HUES64 (cell line): ENCODE results near the gene KCNQ1.

Experiments
- H3K27ac ChIP-seq: 2 replicates; pipeline ENCODE4 v1.7.0; 2013; ENCODE audit warnings: low read depth, low read length, inconsistent platforms
- H3K27me3 ChIP-seq: 2 replicates; pipeline ENCODE4 v1.6.1; 2013; ENCODE audit warnings: mild to moderate bottlenecking, low read length; ENCODE audit not compliant: insufficient read depth
- H3K36me3 ChIP-seq: 2 replicates; pipeline ENCODE4 v1.6.1; 2013; ENCODE audit warnings: mild to moderate bottlenecking, low read length; ENCODE audit not compliant: insufficient read depth
- H3K4me1 ChIP-seq: 2 replicates; pipeline ENCODE4 v1.6.1; 2013; ENCODE audit warnings: mild to moderate bottlenecking, low read length, moderate library complexity; ENCODE audit not compliant: insufficient read depth
- H3K4me3 ChIP-seq: 2 replicates; pipeline ENCODE4 v1.5.1; 2013; ENCODE audit warnings: mild to moderate bottlenecking, low read length, moderate library complexity
- H3K9ac ChIP-seq: 2 replicates; pipeline ENCODE4 v1.6.1; 2013; ENCODE audit warnings: mild to moderate bottlenecking, low read depth, low read length
- H3K9me3 ChIP-seq: 2 replicates; pipeline ENCODE4 v1.6.1; 2013; ENCODE audit warnings: low read depth, low read length; ENCODE audit not compliant: insufficient read depth
- WGBS: fragments of 150-250, 120-280 bp; methylation state at CpG from one replicate; pipeline ENCODE4 v1.1.7; 2013; ENCODE audit warnings: missing lambda C conversion rate; 5-methylcytosine and 5-hydroxymethylcytosine counted together

KCNQ1 gene

DNA sequence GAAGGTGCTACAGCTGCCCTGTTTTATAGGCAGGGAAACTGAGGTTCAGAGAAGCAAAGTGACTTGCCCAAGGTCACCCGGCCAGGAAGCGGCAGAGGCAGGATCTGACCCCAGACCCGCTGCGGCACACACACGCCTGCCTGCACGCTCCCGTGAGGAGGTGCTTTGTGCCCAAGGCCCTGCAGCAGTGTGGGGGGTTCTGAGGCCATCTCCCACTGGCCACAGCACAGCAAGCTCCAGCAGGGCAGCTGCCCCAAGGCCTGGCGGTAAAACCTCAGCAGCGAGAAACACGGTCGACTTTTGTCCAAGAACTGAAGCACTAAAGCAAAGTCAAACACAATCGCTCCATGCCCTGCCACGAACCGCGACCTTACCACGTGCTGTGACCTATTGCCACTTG, 398.1 kb downstream of the KCNQ1 start:
- Histone ChIP-seq H3K27me3 (no peaks in the 10 kb centered on the region; the same call in 1 of the 2 replicates), H3K36me3 (no peaks in the 10 kb centered on the region), H3K9ac (no peak overlapping the region), H3K4me1 (peaks cover 10% of the 10 kb centered on the region; the same call in 1 of the 2 replicates), H3K4me3 (no peak overlapping the region), H3K9me3 (no peaks in the 10 kb centered on the region), H3K27ac (no peak overlapping the region)
- 96% methylated on average over 16 of the region's 16 CpGs for WGBS

DNA sequence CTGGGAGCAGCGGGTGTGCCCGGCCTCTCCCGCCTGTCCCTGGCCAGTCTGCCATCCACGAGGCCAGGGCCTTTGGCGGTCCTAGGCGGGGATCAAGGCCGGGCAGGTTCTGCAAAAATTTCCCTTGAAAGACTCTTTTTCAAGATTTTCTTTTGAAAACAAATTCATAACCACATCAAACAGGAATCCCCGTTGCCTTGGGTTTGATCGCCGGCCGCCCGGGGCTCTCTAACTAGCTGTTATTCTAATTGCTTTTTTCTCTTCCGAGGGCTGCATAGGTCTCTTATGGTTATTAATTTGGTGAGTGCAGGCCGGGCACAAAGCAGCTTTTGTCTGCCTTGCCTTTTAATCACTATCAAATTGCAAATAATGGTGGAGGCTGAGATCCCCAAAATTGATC, 398.7 kb downstream of the KCNQ1 start:
- Histone ChIP-seq H3K4me3 (no peak overlapping the region), H3K36me3 (no peaks in the 10 kb centered on the region), H3K27ac (no peak overlapping the region), H3K27me3 (no peaks in the 10 kb centered on the region; the same call in 1 of the 2 replicates), H3K9ac (no peak overlapping the region), H3K4me1 (peaks cover 10% of the 10 kb centered on the region; the same call in 1 of the 2 replicates), H3K9me3 (no peaks in the 10 kb centered on the region)
- WGBS: 79% methylated on average over 14 of the region's 14 CpGs

DNA sequence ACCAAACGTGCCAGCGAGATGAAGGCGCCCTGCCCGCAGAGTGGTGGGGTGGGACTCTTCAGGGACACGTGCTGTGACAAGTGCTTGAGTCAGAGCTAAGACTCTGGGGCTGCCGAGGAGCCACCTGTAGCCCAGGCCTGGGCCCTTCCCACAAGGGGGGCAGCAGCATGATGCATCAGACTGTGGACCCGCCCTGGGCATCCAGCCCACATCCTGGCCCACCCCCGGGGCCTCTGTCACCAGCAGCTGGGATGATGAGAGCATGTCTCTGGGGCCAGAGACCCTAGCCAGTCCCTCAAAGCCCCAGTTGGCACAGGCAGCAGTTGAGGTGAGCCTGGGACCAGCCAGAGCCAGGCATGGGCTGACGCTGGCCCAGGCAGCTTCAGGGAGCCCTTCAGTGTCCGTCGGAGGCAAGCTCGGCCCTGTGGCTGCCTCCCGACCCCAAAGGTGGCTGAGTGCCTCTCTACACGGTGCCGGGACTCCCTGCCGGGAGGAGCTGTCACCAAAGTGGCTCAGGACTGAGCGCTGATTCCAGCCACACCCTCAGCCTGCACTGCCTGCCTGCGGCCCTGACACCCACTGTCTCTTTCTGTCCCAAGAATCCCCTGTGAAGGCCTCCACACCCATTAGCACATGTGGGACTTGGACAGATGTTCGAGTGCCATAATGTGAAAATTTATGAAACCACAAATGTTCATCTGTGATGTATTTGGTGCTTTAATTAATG, 399.5 kb downstream of the KCNQ1 start:
- Histone ChIP-seq H3K27ac (no peak overlapping the region), H3K27me3 (no peaks in the 10 kb centered on the region; the same call in 1 of the 2 replicates), H3K4me3 (no peak overlapping the region), H3K4me1 (peaks cover 10% of the 10 kb centered on the region; the same call in 1 of the 2 replicates), H3K9me3 (no peaks in the 10 kb centered on the region), H3K36me3 (no peaks in the 10 kb centered on the region), H3K9ac (no peak overlapping the region)
- WGBS: 80% methylated on average over 19 of the region's 19 CpGs

DNA sequence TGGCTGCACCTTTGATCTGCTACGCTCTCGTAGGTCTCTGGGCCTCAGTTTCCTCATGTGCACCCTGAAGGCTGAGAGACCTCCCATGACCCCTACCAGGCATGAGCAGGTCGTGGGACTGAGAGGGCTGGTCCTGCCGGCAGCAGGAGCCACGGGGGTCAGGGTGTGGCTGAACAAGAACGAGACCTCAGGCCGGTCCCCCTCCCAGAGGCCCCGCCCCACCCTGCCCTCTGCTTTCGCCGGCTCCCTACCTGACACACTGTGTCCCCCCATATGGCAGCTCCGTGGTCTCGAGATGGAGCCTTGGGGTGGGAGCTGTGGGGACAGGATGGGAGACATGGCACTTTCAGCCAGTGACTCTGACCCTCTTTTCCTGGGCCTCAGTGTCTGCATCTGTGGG, 400.2 kb downstream of the KCNQ1 start:
- Histone ChIP-seq H3K36me3 (no peaks in the 10 kb centered on the region), H3K27ac (no peak overlapping the region), H3K9ac (no peak overlapping the region), H3K9me3 (no peaks in the 10 kb centered on the region), H3K4me3 (no peak overlapping the region), H3K4me1 (peaks cover 5% of the 10 kb centered on the region; the same call in 1 of the 2 replicates), H3K27me3 (no peaks in the 10 kb centered on the region; the same call in 1 of the 2 replicates)
- WGBS: 89% methylated on average over 12 of the region's 12 CpGs

DNA sequence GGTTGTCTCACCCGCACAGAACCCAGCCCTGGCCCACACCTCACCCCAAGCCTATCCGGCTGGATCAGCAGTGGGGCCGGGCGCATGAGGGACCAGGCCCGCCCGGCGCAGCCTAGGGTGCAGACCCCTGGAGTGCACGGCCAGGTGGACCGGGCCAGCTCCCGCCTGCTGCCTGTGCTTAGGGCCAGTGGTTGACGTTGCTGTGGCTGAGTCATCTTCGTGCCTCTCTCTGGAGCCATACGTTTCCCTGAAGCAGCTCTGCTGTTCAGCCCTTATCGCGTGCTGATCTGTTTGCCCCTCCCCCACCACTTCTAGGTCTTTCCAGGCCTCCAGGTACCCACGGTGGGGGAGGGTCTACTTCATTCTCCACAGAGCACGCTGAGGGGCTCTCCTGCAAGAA, 401.2 kb downstream of the KCNQ1 start:
- H3K9ac ChIP-seq: no peak overlapping the region
- H3K27me3 ChIP-seq: no peaks in the 10 kb centered on the region; the same call in 1 of the 2 replicates
- no peaks in the 10 kb centered on the region for H3K9me3 ChIP-seq
- H3K4me1 ChIP-seq: peaks cover 5% of the 10 kb centered on the region; the same call in 1 of the 2 replicates
- no peak overlapping the region for H3K4me3 ChIP-seq
- no peak overlapping the region for H3K27ac ChIP-seq
- H3K36me3 ChIP-seq: no peaks in the 10 kb centered on the region
- 77% methylated on average over 17 of the region's 17 CpGs for WGBS

DNA sequence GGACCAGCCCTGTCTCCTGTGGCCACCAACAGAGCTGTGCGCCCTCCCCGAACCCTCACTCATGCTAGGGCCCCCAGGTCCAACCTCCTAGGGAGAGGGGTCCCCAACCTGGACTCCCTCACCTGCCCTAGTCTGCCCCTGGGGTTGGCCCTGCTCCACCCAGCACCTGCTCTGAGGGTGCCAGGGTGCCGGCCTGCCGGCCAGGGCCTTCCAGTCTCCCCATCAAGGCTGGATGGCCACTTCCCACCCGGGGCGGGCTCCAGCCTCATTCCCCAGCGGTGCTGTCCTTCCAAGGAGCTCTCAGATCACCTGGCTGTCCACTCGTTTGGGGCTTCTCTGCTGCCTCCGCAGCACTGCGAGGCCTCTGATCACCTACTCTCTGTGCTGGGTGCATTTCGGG, 401.7 kb downstream of the KCNQ1 start:
- Histone ChIP-seq H3K4me1 (peaks cover 5% of the 10 kb centered on the region; the same call in 1 of the 2 replicates), H3K4me3 (no peak overlapping the region), H3K9me3 (no peaks in the 10 kb centered on the region), H3K9ac (no peak overlapping the region), H3K27ac (no peak overlapping the region), H3K27me3 (no peaks in the 10 kb centered on the region; the same call in 1 of the 2 replicates), H3K36me3 (no peaks in the 10 kb centered on the region)
- 87% methylated on average over 11 of the region's 11 CpGs for WGBS

DNA sequence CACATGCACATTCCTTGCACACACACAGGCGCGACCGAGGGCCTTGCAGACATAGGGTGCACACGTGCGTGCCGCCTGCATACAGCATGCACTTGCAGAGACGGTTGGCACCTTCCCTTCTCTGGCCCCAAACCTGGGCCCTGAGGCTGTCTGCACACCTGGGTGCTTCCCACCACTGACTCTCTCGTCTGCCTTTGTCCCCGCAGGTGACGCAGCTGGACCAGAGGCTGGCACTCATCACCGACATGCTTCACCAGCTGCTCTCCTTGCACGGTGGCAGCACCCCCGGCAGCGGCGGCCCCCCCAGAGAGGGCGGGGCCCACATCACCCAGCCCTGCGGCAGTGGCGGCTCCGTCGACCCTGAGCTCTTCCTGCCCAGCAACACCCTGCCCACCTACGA, 402.8 kb downstream of the KCNQ1 start:
- Histone ChIP-seq H3K9me3 (no peaks in the 10 kb centered on the region), H3K4me1 (peaks cover 5% of the 10 kb centered on the region; the same call in 1 of the 2 replicates), H3K9ac (no peak overlapping the region), H3K27ac (no peak overlapping the region), H3K36me3 (no peaks in the 10 kb centered on the region), H3K4me3 (no peak overlapping the region), H3K27me3 (no peaks in the 10 kb centered on the region; the same call in 1 of the 2 replicates)
- 90% methylated on average over 21 of the region's 21 CpGs for WGBS

DNA sequence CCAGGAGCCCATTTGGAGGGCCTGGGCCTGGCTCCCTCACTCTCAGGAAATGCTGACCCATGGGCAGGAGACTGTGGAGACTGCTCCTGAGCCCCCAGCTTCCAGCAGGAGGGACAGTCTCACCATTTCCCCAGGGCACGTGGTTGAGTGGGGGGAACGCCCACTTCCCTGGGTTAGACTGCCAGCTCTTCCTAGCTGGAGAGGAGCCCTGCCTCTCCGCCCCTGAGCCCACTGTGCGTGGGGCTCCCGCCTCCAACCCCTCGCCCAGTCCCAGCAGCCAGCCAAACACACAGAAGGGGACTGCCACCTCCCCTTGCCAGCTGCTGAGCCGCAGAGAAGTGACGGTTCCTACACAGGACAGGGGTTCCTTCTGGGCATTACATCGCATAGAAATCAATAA, 403.7 kb downstream of the KCNQ1 start:
- Histone ChIP-seq H3K9ac (no peak overlapping the region), H3K9me3 (no peaks in the 10 kb centered on the region), H3K36me3 (no peaks in the 10 kb centered on the region), H3K4me1 (peaks cover 5% of the 10 kb centered on the region; the same call in 1 of the 2 replicates), H3K27ac (no peak overlapping the region), H3K27me3 (peaks cover 3% of the 10 kb centered on the region; the same call in 1 of the 2 replicates), H3K4me3 (no peak overlapping the region)
- 91% methylated on average over 9 of the region's 9 CpGs for WGBS

DNA sequence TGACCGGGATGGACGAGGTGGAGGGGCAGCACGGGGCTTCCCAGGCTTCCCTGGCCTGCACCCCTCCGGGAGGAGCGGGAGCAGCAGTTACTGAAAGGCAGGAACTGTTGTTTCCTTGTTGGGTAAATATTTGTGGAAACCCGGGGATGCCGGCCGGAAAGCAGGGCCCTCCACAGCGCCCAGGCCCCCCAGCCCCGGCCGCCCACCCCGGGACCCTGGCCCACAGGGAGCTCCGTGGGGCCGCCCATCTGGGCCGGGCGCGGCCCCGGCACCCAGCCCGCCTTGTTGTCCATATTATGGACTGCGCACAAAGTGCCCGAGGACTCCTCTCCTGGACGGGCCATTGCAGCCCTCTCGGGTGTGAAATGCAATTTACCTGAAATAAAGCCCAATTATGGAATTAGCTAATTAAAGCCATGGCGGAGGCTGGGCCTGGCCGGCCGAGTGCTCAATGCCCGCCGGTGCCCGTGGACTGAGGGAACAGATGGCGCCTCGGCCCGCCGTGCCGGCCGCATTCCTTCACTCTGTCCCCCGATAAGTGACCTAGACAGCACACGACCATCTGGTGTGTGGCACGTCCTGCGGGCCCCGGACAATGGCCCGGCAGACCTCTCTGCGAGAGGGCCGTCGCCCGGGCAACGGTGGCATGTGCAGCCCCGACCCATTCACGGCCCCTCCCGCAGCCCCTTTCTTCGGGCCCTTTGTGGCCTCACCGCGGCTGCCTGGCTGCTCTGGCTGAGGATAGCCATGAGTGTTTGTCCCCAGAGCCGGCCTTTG, 405.4 kb downstream of the KCNQ1 start:
- H3K4me1 ChIP-seq: peaks cover 5% of the 10 kb centered on the region; the same call in 1 of the 2 replicates
- H3K27ac ChIP-seq: no peak overlapping the region
- peaks cover 6% of the 10 kb centered on the region; the same call in 1 of the 2 replicates for H3K27me3 ChIP-seq
- H3K36me3 ChIP-seq: no peaks in the 10 kb centered on the region
- H3K9ac ChIP-seq: no peak overlapping the region
- WGBS: 91% methylated on average over 53 of the region's 53 CpGs
- no peak overlapping the region for H3K4me3 ChIP-seq
- H3K9me3 ChIP-seq: no peaks in the 10 kb centered on the region

DNA sequence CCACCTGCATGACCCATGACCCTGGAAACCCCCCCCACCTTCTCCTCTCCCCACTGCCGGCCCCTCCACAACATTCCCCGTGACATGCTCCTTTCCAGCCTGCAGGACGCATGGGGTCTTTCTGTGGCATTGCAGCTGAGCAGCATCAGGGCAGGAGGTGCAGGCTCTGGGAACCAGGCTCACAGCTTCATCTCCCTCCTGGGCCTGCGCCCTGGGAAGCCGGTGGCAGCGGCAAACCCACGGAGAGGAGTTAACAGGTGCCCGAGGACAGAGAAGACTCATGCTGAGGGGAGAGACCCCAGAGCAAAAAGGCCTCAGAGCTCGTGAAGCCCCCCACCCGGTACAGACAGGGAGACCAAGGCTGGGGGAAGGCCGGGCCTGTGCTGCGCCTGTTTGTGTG, 408.6 kb downstream of the KCNQ1 start:
- no peaks in the 10 kb centered on the region for H3K4me1 ChIP-seq
- H3K9ac ChIP-seq: no peak overlapping the region
- no peaks in the 10 kb centered on the region for H3K9me3 ChIP-seq
- peaks cover 12% of the 10 kb centered on the region for H3K27me3 ChIP-seq
- no peaks in the 10 kb centered on the region for H3K36me3 ChIP-seq
- no peak overlapping the region for H3K4me3 ChIP-seq
- WGBS: 93% methylated on average over 12 of the region's 12 CpGs
- no peak overlapping the region for H3K27ac ChIP-seq

DNA sequence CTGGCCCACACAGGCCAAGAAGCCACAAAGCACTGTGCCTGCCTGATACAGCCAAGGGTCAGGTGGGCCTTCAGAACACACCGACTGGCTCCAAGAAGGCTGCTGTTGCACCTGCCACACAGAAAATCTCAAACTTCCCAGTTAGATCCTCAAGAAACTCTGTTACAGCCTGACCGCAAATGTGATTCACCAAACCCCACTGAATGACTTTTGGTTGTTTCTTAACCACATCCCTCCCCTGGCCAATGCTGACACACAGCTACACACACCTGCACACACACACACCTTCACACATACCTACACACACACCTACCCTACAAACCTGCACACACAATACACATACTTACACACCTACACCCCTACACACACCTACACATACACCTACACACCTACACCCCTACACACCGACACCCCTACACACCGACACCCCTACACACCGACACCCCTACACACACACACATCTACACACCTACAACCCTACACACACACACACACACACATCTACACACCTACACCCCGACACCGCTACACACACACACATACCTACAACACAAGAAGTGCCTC, 409.3 kb downstream of the KCNQ1 start:
- 91% methylated on average over 7 of the region's 7 CpGs for WGBS
- Histone ChIP-seq H3K9me3 (no peaks in the 10 kb centered on the region), H3K36me3 (no peaks in the 10 kb centered on the region), H3K27me3 (peaks cover 15% of the 10 kb centered on the region), H3K4me3 (no peak overlapping the region), H3K4me1 (no peaks in the 10 kb centered on the region), H3K9ac (no peak overlapping the region), H3K27ac (no peak overlapping the region)
